Stomach (tissue), 9 donors: ENCODE measurements around the gene TST. TPM values are rescaled to one million over a fixed set of nuclear protein-coding genes. Genes with fewer than 3 reads are reported as not detected.
A peak's percentile ranks its signal among the peaks of the same experiment; 100 is the strongest.

Source experiments
- DNase-seq, 2 donors: peaks; one replicate each; pipeline versions ENCODE4 v3.0.0 to v3.0.0-alpha.2; 2013 to 2019
- H3K27ac ChIP-seq, 5 donors: fragments of 200-600 bp in 4 of 5; sonication (generic) in 4 of 5; one replicate each; pipeline ENCODE4 v1.5.1; 2013 to 2019; ENCODE audit warnings: mild to moderate bottlenecking in 1 of 5, moderate library complexity in 1 of 5
- H3K27me3 ChIP-seq, 3 donors: fragments of 200-600 bp; sonication (generic); one replicate each; pipeline ENCODE4 v1.5.1; 2017 to 2019; ENCODE audit warnings: mixed run types in 1 of 3
- H3K36me3 ChIP-seq, 4 donors: fragments of 200-600 bp; sonication (generic); 1 replicate in 3 of 4; 2 replicates in 1 of 4; pipeline ENCODE4 v1.5.1; 2016 to 2019
- H3K4me1 ChIP-seq, 4 donors: fragments of 200-600 bp; sonication (generic); one replicate each; pipeline ENCODE4 v1.5.1; 2016 to 2019
- H3K4me3 ChIP-seq, 4 donors: fragments of 200-600 bp; sonication (generic) in 3 of 4; one replicate each; pipeline ENCODE4 v1.5.1; 2016 to 2019; ENCODE audit warnings: mild to moderate bottlenecking in 1 of 4
- H3K9me3 ChIP-seq, 4 donors: fragments of 200-600 bp; sonication (generic); one replicate each; pipeline ENCODE4 v1.5.1; 2016 to 2019
- CTCF ChIP-seq, 7 experiments: fragments of 450-650 bp in 4 of 7; fragments of 200-600 bp in 3 of 7; sonication (generic) in 3 of 7; IDR thresholded peaks; one replicate each; pipeline ENCODE4 v1.5.1; 2016 to 2019; ENCODE audit warnings: antibody characterized with exemption in 7 of 7, control low read depth in 2 of 7, mild to moderate bottlenecking in 1 of 7
- EP300 ChIP-seq: sonication (generic); formaldehyde crosslinking; IDR thresholded peaks from one replicate; pipeline ENCODE4 v1.6.1; 2017; ENCODE audit warnings: antibody characterized with exemption
- POLR2A ChIP-seq, 4 donors: fragments of 450-650 bp; IDR thresholded peaks; one replicate each; pipeline ENCODE4 v1.6.1; 2016; ENCODE audit warnings: antibody characterized with exemption in 4 of 4, control low read depth in 2 of 4, mild to moderate bottlenecking in 1 of 4, moderate library complexity in 1 of 4
- POLR2AphosphoS5 ChIP-seq, 3 donors: sonication (generic); formaldehyde crosslinking; IDR thresholded peaks; one replicate each; pipeline ENCODE4 v1.6.1; 2016; ENCODE audit warnings: antibody characterized with exemption in 3 of 3
- WGBS, 5 donors: extraction: QIAGEN DNeasy Blood & Tissue Kit in 3 of 5; methylation state at CpG; one replicate each; pipeline versions ENCODE4 v1.1.5 to v1.1.7; 2013 to 2018; 5-methylcytosine and 5-hydroxymethylcytosine counted together
- intact Hi-C: fragments of 100-400 bp; cut with DNase I; formaldehyde crosslinking; loops from one replicate; pipeline ENCODE4 v1.15.1; 2023; ENCODE audit warnings: low total_unique reads
- polyA plus RNA-seq, 3 donors: library from polyadenylated mRNA; stranded (reverse); fragments of 200-250 nt; gene quantifications; one replicate each; pipeline ENCODE4 v1.2.3, GENCODE V29; 2013
- total RNA-seq, 5 donors: library from RNA; depleted of rRNA; stranded (reverse); fragments of >200 nt; gene quantifications; one replicate each; pipeline versions ENCODE4 v1.1.0 to v1.2.3, GENCODE V29; 2014 to 2016
- donor health status: healthy with polysubstance abuse.
- donor health status: Bipolar disorder and iron deficiency.
- donor health status: healthy.

TST gene
- total and polyA plus RNA-seq, 8 donors: 51.8 to 709 (median 95.3) TPM

- Histone ChIP-seq H3K27ac (no peak overlapping the region), H3K9me3 (no peaks in the 10 kb centered on the region), H3K4me3 (no peak overlapping the region), H3K36me3 (peaks cover 0 to 16% (median 10%) of the 10 kb centered on the region in 4 donors), H3K4me1 (peaks cover 0 to 6% (median 3%) of the 10 kb centered on the region in 4 donors), H3K27me3 (peaks cover 8 to 60% (median 35%) of the 10 kb centered on the region in 3 donors)
- DNase-seq: no peak
- 86 to 90% (median 89%) methylated on average over 7 to 9 of the region's 9 CpGs for WGBS, 5 donors
- TF ChIP-seq EP300 (no peak), POLR2AphosphoS5 (IDR thresholded peaks at IDR 0.05) (no peak), CTCF (IDR thresholded peaks at IDR 0.05) (no peak), POLR2A (IDR thresholded peaks at IDR 0.05) (no peak)
- intact Hi-C loops: no loop called here
These were observed 46.7 kb upstream of the TST start for GRCh38 chr22:37065961-37066360.

GRCh38 chr22:37065180-37065579, 45.9 kb upstream of the TST start:
- H3K9me3 ChIP-seq: no peaks in the 10 kb centered on the region
- peaks cover 0 to 24% (median 18%) of the 10 kb centered on the region in 4 donors for H3K36me3 ChIP-seq
- H3K4me3 ChIP-seq: no peak overlapping the region
- H3K27ac ChIP-seq: no peak overlapping the region
- H3K4me1 ChIP-seq: peaks cover 0 to 6% (median 3%) of the 10 kb centered on the region in 4 donors
- peaks cover 8 to 52% (median 28%) of the 10 kb centered on the region in 3 donors for H3K27me3 ChIP-seq
- peak in 1 of 2 donors; percentile 75 for DNase-seq
- 42 to 88% (median 51%) methylated on average over 1 to 3 of the region's 3 CpGs for whole genome bisulfite sequencing, 5 donors
- TF ChIP-seq POLR2AphosphoS5 (IDR thresholded peaks at IDR 0.05) (no peak), CTCF (IDR thresholded peaks at IDR 0.05) (no peak), POLR2A (IDR thresholded peaks at IDR 0.05) (no peak), EP300 (no peak)
- intact Hi-C loops: no loop called here

GRCh38 chr22:37064553-37064952, 45.3 kb upstream of the TST start:
- peaks cover 0 to 30% (median 24%) of the 10 kb centered on the region in 4 donors for H3K36me3 ChIP-seq
- no peak overlapping the region for H3K4me3 ChIP-seq
- intact Hi-C loops: no loop called here
- peaks cover 0 to 6% (median 3%) of the 10 kb centered on the region in 4 donors for H3K4me1 ChIP-seq
- TF ChIP-seq CTCF (IDR thresholded peaks at IDR 0.05) (no peak), EP300 (no peak), POLR2A (IDR thresholded peaks at IDR 0.05) (no peak), POLR2AphosphoS5 (IDR thresholded peaks at IDR 0.05) (no peak)
- H3K9me3 ChIP-seq: no peaks in the 10 kb centered on the region
- H3K27ac ChIP-seq: no peak overlapping the region
- no peak for DNase-seq
- H3K27me3 ChIP-seq: peaks cover 7 to 46% (median 21%) of the 10 kb centered on the region in 3 donors
- 86 to 93% (median 91%) methylated on average over 11 of the region's 11 CpGs for WGBS, 5 donors

- H3K9me3 ChIP-seq: no peaks in the 10 kb centered on the region
- H3K27ac ChIP-seq: no peak overlapping the region
- 67 to 77% (median 75%) methylated on average over 28 of the region's 28 CpGs for WGBS, 5 donors
- intact Hi-C loops: no loop called here
- TF ChIP-seq EP300: no peak
- TF ChIP-seq CTCF (IDR thresholded peaks at IDR 0.05): no peak
- no peak for TF ChIP-seq POLR2AphosphoS5 (IDR thresholded peaks at IDR 0.05)
- no peak for TF ChIP-seq POLR2A (IDR thresholded peaks at IDR 0.05)
- peak in 1 of 2 donors; percentile 80 for DNase-seq
- H3K36me3 ChIP-seq: peaks cover 0 to 38% (median 32%) of the 10 kb centered on the region in 4 donors
- peaks cover 0 to 37% (median 13%) of the 10 kb centered on the region in 3 donors for H3K27me3 ChIP-seq
- H3K4me3 ChIP-seq: no peak overlapping the region
- peaks cover 0 to 2% (median 1%) of the 10 kb centered on the region in 4 donors for H3K4me1 ChIP-seq
These were observed 44.5 kb upstream of the TST start for GRCh38 chr22:37063431-37064420.
